HepG2 (cell line): ENCODE measurements around the gene SYNC. TPM values are rescaled to one million over a fixed set of nuclear protein-coding genes. Genes with fewer than 3 reads are reported as not detected.

Source experiments
- ATAC-seq: fragments of 200-7000 bp; cut with Tn5 transposase; 3 replicates; pipeline ENCODE4 v1.9.1; 2020; ENCODE audit warnings: mild to moderate bottlenecking, moderate library complexity
- BruUV-seq: library from RNA; stranded (reverse); fragments of 400-500 nt; replicated peaks from 2 replicates; lab custom pipeline; 2021; lab: Mats Ljungman, UMichigan
- CTCF ChIA-PET: fragments of 300-600 bp; formaldehyde crosslinking; extraction: SDS; loops from one replicate; lab custom pipeline; 2021; ENCODE audit warnings: low total read pairs, inconsistent platforms, low intra/inter-chr PET ratio; lab: Yijun Ruan, JAX
- POLR2A ChIA-PET: fragments of 350-600 bp; sonication (Branson Sonifier 250); formaldehyde crosslinking; loops from one replicate; lab custom pipeline; 2020; ENCODE audit warnings: antibody characterized with exemption, inconsistent platforms; lab: Yijun Ruan, JAX
- DNase-seq: peaks from one replicate; pipeline ENCODE4 v3.0.0-alpha.2; 2015; ENCODE audit warnings: low spot score
- FAIRE-seq: peaks from 3 replicates; lab custom pipeline; 2011; peaks lifted over from hg19 to GRCh38; lab: Jason Lieb, UNC
- H2AFZ ChIP-seq: one replicate; pipeline ENCODE4 v1.6.1; 2011; ENCODE audit warnings: low read length, inconsistent platforms
- H3K27ac ChIP-seq: fragments of 300-600 bp; 3 replicates; pipeline ENCODE4 v1.8.0; 2011; ENCODE audit warnings: mixed run types, mild to moderate bottlenecking, mixed read lengths, low read length, inconsistent platforms; ENCODE audit not compliant: insufficient read depth; ENCODE audit errors: extremely low read length
- H3K27me3 ChIP-seq, 2 experiments: fragments of 200-600 bp in 1 of 2; 2 replicates in 1 of 2; 3 replicates in 1 of 2; pipeline versions ENCODE4 v1.6.0 to v1.8.0; 2011; ENCODE audit warnings: low read length in 2 of 2, mild to moderate bottlenecking in 2 of 2, moderate library complexity in 2 of 2, inconsistent platforms in 1 of 2; ENCODE audit not compliant: insufficient read depth in 2 of 2, control insufficient read depth in 1 of 2
- H3K36me3 ChIP-seq, 2 experiments: fragments of 200-600 bp in 1 of 2; replicated peaks in 1 of 2; 2 replicates in 1 of 2; 3 replicates in 1 of 2; pipeline versions ENCODE4 v1.5.1 to v1.8.0; 2011; ENCODE audit warnings: low read length in 2 of 2, inconsistent platforms in 1 of 2; ENCODE audit not compliant: insufficient read depth in 2 of 2, control insufficient read depth in 1 of 2
- H3K4me1 ChIP-seq: 2 replicates; pipeline ENCODE4 v1.5.1; 2012; ENCODE audit warnings: low read length, inconsistent platforms; ENCODE audit not compliant: insufficient read depth
- H3K4me2 ChIP-seq: 2 replicates; pipeline ENCODE4 v1.6.0; 2011; ENCODE audit warnings: low read depth, low read length, inconsistent platforms
- H3K4me3 ChIP-seq, 3 experiments: fragments of 200-600 bp in 1 of 3; sonication (generic), shearing (Covaris generic) in 1 of 3; replicated peaks in 1 of 3; 2 replicates each; pipeline ENCODE4 v1.5.1; 2011 to 2016; ENCODE audit warnings: low read length in 3 of 3, inconsistent platforms in 2 of 3, low read depth in 2 of 3, mild to moderate bottlenecking in 2 of 3, control low read depth in 1 of 3, mixed read lengths in 1 of 3; ENCODE audit not compliant: insufficient read depth in 1 of 3
- H3K79me2 ChIP-seq: one replicate; pipeline ENCODE4 v1.6.1; 2011; ENCODE audit warnings: low read length, inconsistent platforms; ENCODE audit not compliant: insufficient read depth
- H3K9ac ChIP-seq: 2 replicates; pipeline ENCODE4 v1.6.0; 2011; ENCODE audit warnings: mild to moderate bottlenecking, low read depth, low read length, inconsistent platforms; ENCODE audit not compliant: insufficient read depth
- H3K9me3 ChIP-seq: 2 replicates; pipeline ENCODE4 v1.5.1; 2012; ENCODE audit warnings: mild to moderate bottlenecking, low read length
- H4K20me1 ChIP-seq: 2 replicates; pipeline ENCODE4 v1.6.0; 2011; ENCODE audit warnings: inconsistent platforms, mild to moderate bottlenecking, low read length, moderate library complexity; ENCODE audit not compliant: insufficient read depth
- CC2D1A ChIP-seq: sonication (generic); formaldehyde crosslinking; IDR thresholded peaks from 2 replicates; pipeline ENCODE4 v1.8.1; 2023; ENCODE audit warnings: mild to moderate bottlenecking, missing genetic modification reagents
- CEBPZ ChIP-seq: IDR thresholded peaks from 2 replicates; pipeline ENCODE4 v1.6.1; 2012; ENCODE audit warnings: low read length, improper control_type of control experiment
- GLI4 ChIP-seq: sonication (generic); formaldehyde crosslinking; IDR thresholded peaks from 2 replicates; pipeline ENCODE4 v1.5.1; 2020; ENCODE audit warnings: missing genetic modification reagents, mild to moderate bottlenecking, moderate library complexity, borderline replicate concordance
- KLF12 ChIP-seq: sonication (generic); formaldehyde crosslinking; IDR thresholded peaks from 2 replicates; pipeline ENCODE4 v1.4.0; 2020; ENCODE audit warnings: missing genetic modification reagents, borderline replicate concordance
- ZNF282 ChIP-seq: fragments of 450-650 bp; IDR thresholded peaks from 2 replicates; pipeline ENCODE4 v1.6.1; 2018; ENCODE audit not compliant: partially characterized antibody
- ZNF766 ChIP-seq: sonication (generic); formaldehyde crosslinking; IDR thresholded peaks from 2 replicates; pipeline ENCODE4 v1.5.0; 2020; ENCODE audit warnings: missing genetic modification reagents, borderline replicate concordance
- WGBS: methylation state at CpG from one replicate; pipeline ENCODE4 v1.1.6; 2017; ENCODE audit warnings: low lambda C conversion rate; 5-methylcytosine and 5-hydroxymethylcytosine counted together
- in situ Hi-C: cut with HindIII; loops from 2 replicates; pipeline ENCODE4 v1.10.0; 2017; ENCODE audit warnings: low pct_unique_long_range_greater_than_20kb; ENCODE audit not compliant: extremely low pct_ligation_motif_present
- intact Hi-C: fragments of 100-400 bp; cut with micrococcal nuclease; formaldehyde crosslinking; loops from one replicate; pipeline ENCODE4 v1.10.0; 2022; ENCODE audit not compliant: unreplicated experiment
- polyA plus RNA-seq, 8 experiments: library from polyadenylated mRNA; depleted of rRNA in 3 of 8; stranded (reverse) in 7 of 8; unstranded in 1 of 8; fragments of >200 nt; fragmentation: Illumina TruSeq in 4 of 8; extraction: Trizol in 4 of 8; gene quantifications; 2 replicates each; pipeline versions ENCODE4 v1.2.1 to v1.2.3, GENCODE V29; 2011 to 2016; ENCODE audit warnings: low read depth in 4 of 8, missing spikeins in 1 of 8, mixed read lengths in 1 of 8; ENCODE audit not compliant: insufficient read depth in 1 of 8
- total RNA-seq, 5 experiments: library from RNA; depleted of rRNA; stranded (reverse); fragments of >200 nt; fragmentation: Illumina TruSeq; extraction: Trizol; gene quantifications; 2 replicates each; pipeline ENCODE4 v1.2.3, GENCODE V29; 2016; ENCODE audit warnings: low read depth in 1 of 5
- TF ChIP-seq, protein P1 (sequence below): sonication (generic); formaldehyde crosslinking; IDR thresholded peaks from 2 replicates; pipeline ENCODE4 v1.5.1; 2020; ENCODE audit warnings: mild to moderate bottlenecking, missing genetic modification reagents, borderline replicate concordance
- TF ChIP-seq, protein P2 (sequence below): sonication (generic); formaldehyde crosslinking; IDR thresholded peaks from 2 replicates; pipeline ENCODE4 v1.5.1; 2020; ENCODE audit warnings: missing genetic modification reagents, mild to moderate bottlenecking, borderline replicate concordance

Gene SYNC
- total and polyA plus RNA-seq, 2 of the 13 experiments (the other 11 are each of a cell fraction or from before 2014, with no cell fraction given) = 2.4 to 5.4 TPM

- Histone ChIP-seq H2AFZ (no peak overlapping the region), H3K9me3 (no peaks in the 10 kb centered on the region), H4K20me1 (no peaks in the 10 kb centered on the region), H3K27me3 (no peaks in the 10 kb centered on the region), H3K79me2 (no peaks in the 10 kb centered on the region), H3K4me2 (no peak overlapping the region), H3K4me3 (no peak overlapping the region), H3K36me3 (peaks cover 9 to 75% of the 10 kb centered on the region in 2 experiments), H3K9ac (no peak overlapping the region), H3K27ac (no peak overlapping the region), H3K4me1 (no peaks in the 10 kb centered on the region)
- in situ Hi-C loops = no loop called here
- no peak for FAIRE-seq
- no peak for ATAC-seq
- ChIA-PET POLR2A (interaction anchor here (1.4 to 2.3 kb wide), 3 partner anchors 12 to 26 kb away, joined by 3 to 11 read pairs (median 4); partner anchors contain the start of gene RBBP4), CTCF (no interaction called here)
- no peak for DNase-seq
- TF ChIP-seq ZNF766 (CRISPR knock-in tag) (no peak), KLF12 (CRISPR knock-in tag) (no peak), CEBPZ (no peak), CC2D1A (CRISPR knock-in tag) (no peak), GLI4 (no peak), ZNF282 (no peak)
- TF ChIP-seq, protein P1, sequence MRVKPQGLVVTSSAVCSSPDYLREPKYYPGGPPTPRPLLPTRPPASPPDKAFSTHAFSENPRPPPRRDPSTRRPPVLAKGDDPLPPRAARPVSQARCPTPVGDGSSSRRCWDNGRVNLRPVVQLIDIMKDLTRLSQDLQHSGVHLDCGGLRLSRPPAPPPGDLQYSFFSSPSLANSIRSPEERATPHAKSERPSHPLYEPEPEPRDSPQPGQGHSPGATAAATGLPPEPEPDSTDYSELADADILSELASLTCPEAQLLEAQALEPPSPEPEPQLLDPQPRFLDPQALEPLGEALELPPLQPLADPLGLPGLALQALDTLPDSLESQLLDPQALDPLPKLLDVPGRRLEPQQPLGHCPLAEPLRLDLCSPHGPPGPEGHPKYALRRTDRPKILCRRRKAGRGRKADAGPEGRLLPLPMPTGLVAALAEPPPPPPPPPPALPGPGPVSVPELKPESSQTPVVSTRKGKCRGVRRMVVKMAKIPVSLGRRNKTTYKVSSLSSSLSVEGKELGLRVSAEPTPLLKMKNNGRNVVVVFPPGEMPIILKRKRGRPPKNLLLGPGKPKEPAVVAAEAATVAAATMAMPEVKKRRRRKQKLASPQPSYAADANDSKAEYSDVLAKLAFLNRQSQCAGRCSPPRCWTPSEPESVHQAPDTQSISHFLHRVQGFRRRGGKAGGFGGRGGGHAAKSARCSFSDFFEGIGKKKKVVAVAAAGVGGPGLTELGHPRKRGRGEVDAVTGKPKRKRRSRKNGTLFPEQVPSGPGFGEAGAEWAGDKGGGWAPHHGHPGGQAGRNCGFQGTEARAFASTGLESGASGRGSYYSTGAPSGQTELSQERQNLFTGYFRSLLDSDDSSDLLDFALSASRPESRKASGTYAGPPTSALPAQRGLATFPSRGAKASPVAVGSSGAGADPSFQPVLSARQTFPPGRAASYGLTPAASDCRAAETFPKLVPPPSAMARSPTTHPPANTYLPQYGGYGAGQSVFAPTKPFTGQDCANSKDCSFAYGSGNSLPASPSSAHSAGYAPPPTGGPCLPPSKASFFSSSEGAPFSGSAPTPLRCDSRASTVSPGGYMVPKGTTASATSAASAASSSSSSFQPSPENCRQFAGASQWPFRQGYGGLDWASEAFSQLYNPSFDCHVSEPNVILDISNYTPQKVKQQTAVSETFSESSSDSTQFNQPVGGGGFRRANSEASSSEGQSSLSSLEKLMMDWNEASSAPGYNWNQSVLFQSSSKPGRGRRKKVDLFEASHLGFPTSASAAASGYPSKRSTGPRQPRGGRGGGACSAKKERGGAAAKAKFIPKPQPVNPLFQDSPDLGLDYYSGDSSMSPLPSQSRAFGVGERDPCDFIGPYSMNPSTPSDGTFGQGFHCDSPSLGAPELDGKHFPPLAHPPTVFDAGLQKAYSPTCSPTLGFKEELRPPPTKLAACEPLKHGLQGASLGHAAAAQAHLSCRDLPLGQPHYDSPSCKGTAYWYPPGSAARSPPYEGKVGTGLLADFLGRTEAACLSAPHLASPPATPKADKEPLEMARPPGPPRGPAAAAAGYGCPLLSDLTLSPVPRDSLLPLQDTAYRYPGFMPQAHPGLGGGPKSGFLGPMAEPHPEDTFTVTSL (CRISPR knock-in tag) = no peak
- TF ChIP-seq, protein P2, sequence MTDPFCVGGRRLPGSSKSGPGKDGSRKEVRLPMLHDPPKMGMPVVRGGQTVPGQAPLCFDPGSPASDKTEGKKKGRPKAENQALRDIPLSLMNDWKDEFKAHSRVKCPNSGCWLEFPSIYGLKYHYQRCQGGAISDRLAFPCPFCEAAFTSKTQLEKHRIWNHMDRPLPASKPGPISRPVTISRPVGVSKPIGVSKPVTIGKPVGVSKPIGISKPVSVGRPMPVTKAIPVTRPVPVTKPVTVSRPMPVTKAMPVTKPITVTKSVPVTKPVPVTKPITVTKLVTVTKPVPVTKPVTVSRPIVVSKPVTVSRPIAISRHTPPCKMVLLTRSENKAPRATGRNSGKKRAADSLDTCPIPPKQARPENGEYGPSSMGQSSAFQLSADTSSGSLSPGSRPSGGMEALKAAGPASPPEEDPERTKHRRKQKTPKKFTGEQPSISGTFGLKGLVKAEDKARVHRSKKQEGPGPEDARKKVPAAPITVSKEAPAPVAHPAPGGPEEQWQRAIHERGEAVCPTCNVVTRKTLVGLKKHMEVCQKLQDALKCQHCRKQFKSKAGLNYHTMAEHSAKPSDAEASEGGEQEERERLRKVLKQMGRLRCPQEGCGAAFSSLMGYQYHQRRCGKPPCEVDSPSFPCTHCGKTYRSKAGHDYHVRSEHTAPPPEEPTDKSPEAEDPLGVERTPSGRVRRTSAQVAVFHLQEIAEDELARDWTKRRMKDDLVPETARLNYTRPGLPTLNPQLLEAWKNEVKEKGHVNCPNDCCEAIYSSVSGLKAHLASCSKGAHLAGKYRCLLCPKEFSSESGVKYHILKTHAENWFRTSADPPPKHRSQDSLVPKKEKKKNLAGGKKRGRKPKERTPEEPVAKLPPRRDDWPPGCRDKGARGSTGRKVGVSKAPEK = no peak
- 55% methylated on average over 3 of the region's 3 CpGs for WGBS
- no TSS peak for BruUV-seq
- intact Hi-C loops = no loop called here
Measured at GRCh38 chr1:32676945-32677344, 25.6 kb downstream of the SYNC start.
